Measurements from ENCODE around the gene KCTD3. TPM values are rescaled to one million over a fixed set of nuclear protein-coding genes. Genes with fewer than 3 reads are reported as not detected.

Gene KCTD3
- total RNA-seq, 1 donor from 2014 or later = 55.8 TPM

DNA sequence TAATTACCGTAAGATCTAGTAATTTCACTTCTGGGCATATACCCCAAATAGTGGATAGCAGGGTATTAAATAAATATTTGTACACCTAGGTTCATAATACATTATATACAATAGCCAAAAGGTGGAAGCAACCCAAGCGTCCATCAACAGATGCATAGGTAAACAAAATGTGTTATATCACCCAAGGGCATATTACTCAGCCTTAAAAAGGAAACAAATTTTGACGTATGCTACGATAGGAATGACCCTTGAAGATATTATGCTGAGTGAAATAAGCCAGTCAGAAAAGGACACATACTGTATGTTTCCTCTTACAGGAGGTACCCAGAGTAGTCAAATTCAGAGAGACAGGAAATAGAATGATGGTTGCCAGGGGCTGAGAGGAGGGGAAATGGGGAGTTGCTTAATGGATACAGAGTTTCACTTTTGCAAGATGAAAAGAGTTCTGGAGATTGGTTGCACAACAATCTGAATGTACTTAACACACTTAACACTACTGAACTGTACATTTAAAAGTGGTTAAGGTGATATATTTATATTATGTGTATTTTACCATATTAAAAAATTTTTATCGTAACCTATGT is 36.6 kb upstream of the KCTD3 start:
- intact Hi-C loops (cut with DNase I) = no loop called here
- DNase-seq (ENCODE audit: low spot score in 2 of 2) = no peak
- H3K27me3 ChIP-seq = no peaks in the 10 kb centered on the region

DNA sequence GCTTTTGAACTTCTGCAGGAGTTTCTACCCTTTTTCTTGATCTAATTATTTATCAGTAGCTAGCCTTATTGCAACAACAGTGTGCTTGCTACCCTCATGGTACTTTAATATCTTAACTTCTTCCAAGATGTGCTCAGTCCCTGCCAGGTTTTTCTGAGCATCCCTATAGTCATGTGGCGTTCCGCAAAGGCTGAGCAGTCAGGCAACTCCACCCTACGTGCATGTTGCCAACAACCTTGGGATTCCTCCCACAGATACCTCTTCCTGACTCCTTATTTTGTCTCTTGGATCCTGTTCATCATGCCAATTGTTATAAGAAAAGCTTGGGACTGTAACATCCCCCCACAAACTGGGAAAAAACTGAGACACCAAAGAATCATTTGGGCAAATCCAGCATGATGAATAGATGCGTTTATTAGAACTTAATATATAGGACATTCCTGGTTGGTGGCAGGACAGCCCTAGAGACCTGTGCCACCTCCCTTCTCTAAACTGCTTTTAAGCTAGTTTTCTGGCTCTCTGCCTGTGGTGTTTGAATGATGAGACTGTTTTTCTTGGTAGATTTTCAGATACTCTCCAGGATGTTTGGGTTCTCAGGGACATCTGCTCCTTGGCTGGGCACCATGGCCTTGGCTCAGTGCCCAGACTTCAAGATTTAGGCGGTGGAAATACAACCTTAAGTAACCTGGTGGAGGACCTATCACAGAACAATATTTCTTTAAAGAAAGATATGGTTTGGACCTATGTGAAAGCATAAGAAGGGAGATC is 27.1 kb upstream of the KCTD3 start:
- DNase-seq (ENCODE audit: low spot score in 2 of 2) = no peak
- H3K36me3 ChIP-seq = no peaks in the 10 kb centered on the region
- H3K4me1 ChIP-seq = no peaks in the 10 kb centered on the region
- TF ChIP-seq, protein P1, sequence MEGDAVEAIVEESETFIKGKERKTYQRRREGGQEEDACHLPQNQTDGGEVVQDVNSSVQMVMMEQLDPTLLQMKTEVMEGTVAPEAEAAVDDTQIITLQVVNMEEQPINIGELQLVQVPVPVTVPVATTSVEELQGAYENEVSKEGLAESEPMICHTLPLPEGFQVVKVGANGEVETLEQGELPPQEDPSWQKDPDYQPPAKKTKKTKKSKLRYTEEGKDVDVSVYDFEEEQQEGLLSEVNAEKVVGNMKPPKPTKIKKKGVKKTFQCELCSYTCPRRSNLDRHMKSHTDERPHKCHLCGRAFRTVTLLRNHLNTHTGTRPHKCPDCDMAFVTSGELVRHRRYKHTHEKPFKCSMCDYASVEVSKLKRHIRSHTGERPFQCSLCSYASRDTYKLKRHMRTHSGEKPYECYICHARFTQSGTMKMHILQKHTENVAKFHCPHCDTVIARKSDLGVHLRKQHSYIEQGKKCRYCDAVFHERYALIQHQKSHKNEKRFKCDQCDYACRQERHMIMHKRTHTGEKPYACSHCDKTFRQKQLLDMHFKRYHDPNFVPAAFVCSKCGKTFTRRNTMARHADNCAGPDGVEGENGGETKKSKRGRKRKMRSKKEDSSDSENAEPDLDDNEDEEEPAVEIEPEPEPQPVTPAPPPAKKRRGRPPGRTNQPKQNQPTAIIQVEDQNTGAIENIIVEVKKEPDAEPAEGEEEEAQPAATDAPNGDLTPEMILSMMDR (IDR thresholded peaks at IDR 0.05) = no peak
- no peak overlapping the region for H3K4me3 ChIP-seq
- H3K9me3 ChIP-seq = no peaks in the 10 kb centered on the region
- H3K27me3 ChIP-seq = no peaks in the 10 kb centered on the region
- intact Hi-C loops (cut with DNase I) = no loop called here
- H3K27ac ChIP-seq = no peak overlapping the region

More for the DNA sequence above, 36.6 kb upstream of the KCTD3 start:
- Histone ChIP-seq H3K9me3 (no peaks in the 10 kb centered on the region), H3K36me3 (no peaks in the 10 kb centered on the region), H3K4me3 (no peak overlapping the region), H3K27ac (no peak overlapping the region), H3K4me1 (no peaks in the 10 kb centered on the region)
- TF ChIP-seq, protein P1 (IDR thresholded peaks at IDR 0.05) = no peak

DNA sequence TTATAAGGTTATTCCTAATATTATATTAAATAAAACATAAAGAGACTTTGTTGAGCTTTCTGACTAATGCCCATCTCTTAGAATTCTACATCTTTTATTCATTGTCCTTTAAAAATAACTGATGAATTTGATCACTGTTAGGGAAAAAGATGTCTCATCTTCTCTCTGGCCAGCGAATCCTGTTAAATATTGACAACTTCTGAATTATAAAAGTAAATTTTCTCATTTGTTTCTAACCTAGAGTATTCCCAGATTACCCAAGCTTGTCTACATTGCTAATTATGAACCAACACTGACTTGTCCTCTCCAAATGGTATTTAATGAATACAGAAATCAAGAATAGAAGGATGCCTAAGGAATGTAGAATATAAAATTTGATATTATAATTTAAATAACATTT is 24.8 kb upstream of the KCTD3 start:
- Histone ChIP-seq H3K4me1 (no peaks in the 10 kb centered on the region), H3K36me3 (no peaks in the 10 kb centered on the region), H3K9me3 (no peaks in the 10 kb centered on the region), H3K4me3 (no peak overlapping the region), H3K27ac (no peak overlapping the region), H3K27me3 (no peaks in the 10 kb centered on the region)
- intact Hi-C loops (cut with DNase I) = no loop called here
- no peak for DNase-seq (ENCODE audit: low spot score in 2 of 2)
- TF ChIP-seq, protein P1 (IDR thresholded peaks at IDR 0.05) = no peak

DNA sequence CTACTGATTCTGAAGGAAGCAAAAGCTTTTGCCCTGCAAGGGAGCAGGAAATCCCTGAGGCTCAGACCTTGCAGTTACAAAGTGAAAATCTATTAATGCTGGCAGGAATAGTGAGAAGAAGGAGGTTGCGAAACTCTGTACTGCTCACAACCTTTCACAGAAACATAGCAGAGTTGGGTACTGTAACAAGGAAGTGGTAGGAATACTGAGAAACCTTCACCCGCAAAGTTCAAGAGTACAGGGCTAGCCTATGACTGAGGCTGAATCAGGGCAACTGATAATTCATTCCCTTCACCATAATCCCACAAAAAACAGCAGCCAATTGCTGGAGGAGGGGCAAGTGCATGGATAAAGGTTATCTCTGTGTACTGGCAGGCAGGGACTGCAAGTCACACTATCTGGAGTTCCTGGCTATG is 23.9 kb upstream of the KCTD3 start:
- no peak overlapping the region for H3K4me3 ChIP-seq
- TF ChIP-seq, protein P1 (IDR thresholded peaks at IDR 0.05) = no peak

DNA sequence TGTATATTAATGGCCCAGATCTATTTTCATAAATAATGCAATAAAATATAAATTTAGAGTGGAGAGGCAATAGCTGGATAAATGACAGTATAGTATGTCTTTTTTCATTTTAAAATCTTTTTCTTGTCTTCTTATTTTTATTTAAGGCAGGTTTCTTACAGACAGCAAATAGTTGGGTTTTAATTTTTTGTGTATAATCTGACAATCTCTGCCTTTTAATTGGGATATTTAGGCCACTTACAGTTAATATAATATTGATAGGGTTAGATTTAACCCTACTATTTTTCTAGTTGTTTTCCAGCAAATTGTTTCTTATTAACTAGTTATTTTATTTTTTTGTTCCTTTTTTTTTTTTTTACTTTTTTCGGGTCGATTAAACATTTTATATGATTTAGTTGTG is 23.3 kb upstream of the KCTD3 start:
- Histone ChIP-seq H3K9me3 (no peaks in the 10 kb centered on the region), H3K27me3 (no peaks in the 10 kb centered on the region), H3K4me3 (no peak overlapping the region), H3K4me1 (no peaks in the 10 kb centered on the region), H3K36me3 (no peaks in the 10 kb centered on the region), H3K27ac (no peak overlapping the region)
- DNase-seq (ENCODE audit: low spot score in 2 of 2) = no peak
- intact Hi-C loops (cut with DNase I) = no loop called here
- TF ChIP-seq, protein P1 (IDR thresholded peaks at IDR 0.05) = no peak

More for the DNA sequence above, 23.9 kb upstream of the KCTD3 start:
- Histone ChIP-seq H3K4me1 (no peaks in the 10 kb centered on the region), H3K27ac (no peak overlapping the region), H3K27me3 (no peaks in the 10 kb centered on the region), H3K9me3 (no peaks in the 10 kb centered on the region), H3K36me3 (no peaks in the 10 kb centered on the region)
- intact Hi-C loops (cut with DNase I) = no loop called here
- DNase-seq (ENCODE audit: low spot score in 2 of 2) = no peak

Measured in ascending aorta (tissue), 2 donors.